HepG2 (cell line): Measurements from ENCODE around the gene PKNOX2. TPM values are rescaled to one million over a fixed set of nuclear protein-coding genes. Genes with fewer than 3 reads are reported as not detected.

Source experiments
- ATAC-seq: fragments of 200-7000 bp; cut with Tn5 transposase; 3 replicates; pipeline ENCODE4 v1.9.1; 2020; ENCODE audit warnings: mild to moderate bottlenecking, moderate library complexity
- BruUV-seq: library from RNA; stranded (reverse); fragments of 400-500 nt; replicated peaks from 2 replicates; lab custom pipeline; 2021; lab: Mats Ljungman, UMichigan
- CTCF ChIA-PET: fragments of 300-600 bp; formaldehyde crosslinking; extraction: SDS; loops from one replicate; lab custom pipeline; 2021; ENCODE audit warnings: low total read pairs, inconsistent platforms, low intra/inter-chr PET ratio; lab: Yijun Ruan, JAX
- POLR2A ChIA-PET: fragments of 350-600 bp; sonication (Branson Sonifier 250); formaldehyde crosslinking; loops from one replicate; lab custom pipeline; 2020; ENCODE audit warnings: antibody characterized with exemption, inconsistent platforms; lab: Yijun Ruan, JAX
- DNase-seq: peaks from one replicate; pipeline ENCODE4 v3.0.0-alpha.2; 2015; ENCODE audit warnings: low spot score
- FAIRE-seq: peaks from 3 replicates; lab custom pipeline; 2011; peaks lifted over from hg19 to GRCh38; lab: Jason Lieb, UNC
- H2AFZ ChIP-seq: one replicate; pipeline ENCODE4 v1.6.1; 2011; ENCODE audit warnings: low read length, inconsistent platforms
- H3K27ac ChIP-seq: fragments of 300-600 bp; 3 replicates; pipeline ENCODE4 v1.8.0; 2011; ENCODE audit warnings: mixed run types, mild to moderate bottlenecking, mixed read lengths, low read length, inconsistent platforms; ENCODE audit not compliant: insufficient read depth; ENCODE audit errors: extremely low read length
- H3K27me3 ChIP-seq, 2 experiments: fragments of 200-600 bp in 1 of 2; 2 replicates in 1 of 2; 3 replicates in 1 of 2; pipeline versions ENCODE4 v1.6.0 to v1.8.0; 2011; ENCODE audit warnings: low read length in 2 of 2, mild to moderate bottlenecking in 2 of 2, moderate library complexity in 2 of 2, inconsistent platforms in 1 of 2; ENCODE audit not compliant: insufficient read depth in 2 of 2, control insufficient read depth in 1 of 2
- H3K36me3 ChIP-seq, 2 experiments: fragments of 200-600 bp in 1 of 2; replicated peaks in 1 of 2; 2 replicates in 1 of 2; 3 replicates in 1 of 2; pipeline versions ENCODE4 v1.5.1 to v1.8.0; 2011; ENCODE audit warnings: low read length in 2 of 2, inconsistent platforms in 1 of 2; ENCODE audit not compliant: insufficient read depth in 2 of 2, control insufficient read depth in 1 of 2
- H3K4me1 ChIP-seq: 2 replicates; pipeline ENCODE4 v1.5.1; 2012; ENCODE audit warnings: low read length, inconsistent platforms; ENCODE audit not compliant: insufficient read depth
- H3K4me2 ChIP-seq: 2 replicates; pipeline ENCODE4 v1.6.0; 2011; ENCODE audit warnings: low read depth, low read length, inconsistent platforms
- H3K4me3 ChIP-seq, 3 experiments: fragments of 200-600 bp in 1 of 3; sonication (generic), shearing (Covaris generic) in 1 of 3; replicated peaks in 1 of 3; 2 replicates each; pipeline ENCODE4 v1.5.1; 2011 to 2016; ENCODE audit warnings: low read length in 3 of 3, inconsistent platforms in 2 of 3, low read depth in 2 of 3, mild to moderate bottlenecking in 2 of 3, control low read depth in 1 of 3, mixed read lengths in 1 of 3; ENCODE audit not compliant: insufficient read depth in 1 of 3
- H3K79me2 ChIP-seq: one replicate; pipeline ENCODE4 v1.6.1; 2011; ENCODE audit warnings: low read length, inconsistent platforms; ENCODE audit not compliant: insufficient read depth
- H3K9ac ChIP-seq: 2 replicates; pipeline ENCODE4 v1.6.0; 2011; ENCODE audit warnings: mild to moderate bottlenecking, low read depth, low read length, inconsistent platforms; ENCODE audit not compliant: insufficient read depth
- H3K9me3 ChIP-seq: 2 replicates; pipeline ENCODE4 v1.5.1; 2012; ENCODE audit warnings: mild to moderate bottlenecking, low read length
- H4K20me1 ChIP-seq: 2 replicates; pipeline ENCODE4 v1.6.0; 2011; ENCODE audit warnings: inconsistent platforms, mild to moderate bottlenecking, low read length, moderate library complexity; ENCODE audit not compliant: insufficient read depth
- DR1 ChIP-seq: sonication (generic); formaldehyde crosslinking; IDR thresholded peaks from 2 replicates; pipeline ENCODE4 v1.8.0; 2021; ENCODE audit warnings: mild to moderate bottlenecking, missing genetic modification reagents, inconsistent platforms
- NCOA2 ChIP-seq: sonication (generic); formaldehyde crosslinking; IDR thresholded peaks from 2 replicates; pipeline ENCODE4 v1.8.0; 2022; ENCODE audit warnings: inconsistent platforms
- RARA ChIP-seq: IDR thresholded peaks from 2 replicates; pipeline ENCODE4 v1.6.1; 2016; ENCODE audit warnings: missing genetic modification reagents, missing compliant biosample characterization
- RBAK ChIP-seq: sonication (generic); formaldehyde crosslinking; IDR thresholded peaks from 2 replicates; pipeline ENCODE4 v1.5.1; 2020; ENCODE audit warnings: mild to moderate bottlenecking, missing genetic modification reagents
- SOX13 ChIP-seq, 3 experiments: fragments of 450-650 bp in 1 of 3; sonication (generic) in 1 of 3; formaldehyde crosslinking in 1 of 3; IDR thresholded peaks in 2 of 3; conservative IDR thresholded peaks in 1 of 3; 2 replicates each; pipeline versions ENCODE4 v1.5.0 to v1.6.1; 2016 to 2020; ENCODE audit warnings: antibody characterized with exemption in 1 of 3, mild to moderate bottlenecking in 1 of 3, missing compliant biosample characterization in 1 of 3, missing genetic modification reagents in 1 of 3, moderate library complexity in 1 of 3
- SOX5 ChIP-seq: IDR thresholded peaks from 2 replicates; pipeline ENCODE4 v1.6.1; 2016; ENCODE audit warnings: borderline replicate concordance
- TEAD3 ChIP-seq: optimal IDR thresholded peaks from 2 replicates; pipeline ENCODE3; 2016; ENCODE audit warnings: borderline replicate concordance
- TIGD3 ChIP-seq: sonication (generic); formaldehyde crosslinking; IDR thresholded peaks from 2 replicates; pipeline ENCODE4 v1.5.1; 2020; ENCODE audit warnings: mild to moderate bottlenecking, missing genetic modification reagents, borderline replicate concordance
- ZFP36L2 ChIP-seq: sonication (generic); formaldehyde crosslinking; IDR thresholded peaks from 2 replicates; pipeline ENCODE4 v1.4.0; 2020; ENCODE audit warnings: missing genetic modification reagents
- ZNF563 ChIP-seq: sonication (generic); formaldehyde crosslinking; IDR thresholded peaks from 2 replicates; pipeline ENCODE4 v1.8.0; 2022; ENCODE audit warnings: mild to moderate bottlenecking, moderate library complexity, missing genetic modification reagents
- ZNF660 ChIP-seq: sonication (generic); formaldehyde crosslinking; IDR thresholded peaks from 2 replicates; pipeline ENCODE4 v1.5.1; 2020; ENCODE audit warnings: mild to moderate bottlenecking, low read depth, missing genetic modification reagents, borderline replicate concordance
- WGBS: methylation state at CpG from one replicate; pipeline ENCODE4 v1.1.6; 2017; ENCODE audit warnings: low lambda C conversion rate; 5-methylcytosine and 5-hydroxymethylcytosine counted together
- in situ Hi-C: cut with HindIII; loops from 2 replicates; pipeline ENCODE4 v1.10.0; 2017; ENCODE audit warnings: low pct_unique_long_range_greater_than_20kb; ENCODE audit not compliant: extremely low pct_ligation_motif_present
- intact Hi-C: fragments of 100-400 bp; cut with micrococcal nuclease; formaldehyde crosslinking; loops from one replicate; pipeline ENCODE4 v1.10.0; 2022; ENCODE audit not compliant: unreplicated experiment
- polyA plus RNA-seq, 8 experiments: library from polyadenylated mRNA; depleted of rRNA in 3 of 8; stranded (reverse) in 7 of 8; unstranded in 1 of 8; fragments of >200 nt; fragmentation: Illumina TruSeq in 4 of 8; extraction: Trizol in 4 of 8; gene quantifications; 2 replicates each; pipeline versions ENCODE4 v1.2.1 to v1.2.3, GENCODE V29; 2011 to 2016; ENCODE audit warnings: low read depth in 4 of 8, missing spikeins in 1 of 8, mixed read lengths in 1 of 8; ENCODE audit not compliant: insufficient read depth in 1 of 8
- total RNA-seq, 5 experiments: library from RNA; depleted of rRNA; stranded (reverse); fragments of >200 nt; fragmentation: Illumina TruSeq; extraction: Trizol; gene quantifications; 2 replicates each; pipeline ENCODE4 v1.2.3, GENCODE V29; 2016; ENCODE audit warnings: low read depth in 1 of 5

Gene PKNOX2
- total and polyA plus RNA-seq, 2 of the 13 experiments (the other 11 are each of a cell fraction or from before 2014, with no cell fraction given) = not detected

- WGBS = 25% methylated on average over 3 of the region's 3 CpGs
- TF ChIP-seq ZNF563 (CRISPR knock-in tag) = no peak
- TF ChIP-seq RARA (CRISPR knock-in tag) = no peak
- TF ChIP-seq RBAK (CRISPR knock-in tag) = no peak
- no peak for TF ChIP-seq SOX13 (IDR thresholded peaks at IDR 0.05)
- TF ChIP-seq SOX13 (CRISPR knock-in tag; conservative IDR thresholded peaks at IDR 0.05 in 1 of 2, IDR thresholded peaks at IDR 0.05 in 1 of 2) = no peak
- TF ChIP-seq ZNF660 (CRISPR knock-in tag) = no peak
- no peak for TF ChIP-seq ZFP36L2 (CRISPR knock-in tag)
- no peak for TF ChIP-seq DR1
- TF ChIP-seq SOX5 (CRISPR knock-in tag) = no peak
- TF ChIP-seq TEAD3 (CRISPR knock-in tag) = no peak
- no peak for TF ChIP-seq NCOA2 (CRISPR knock-in tag)
- no peak for TF ChIP-seq TIGD3 (CRISPR knock-in tag)
- Histone ChIP-seq H4K20me1 (no peaks in the 10 kb centered on the region), H3K4me3 (no peak overlapping the region), H3K4me1 (peaks cover 14% of the 10 kb centered on the region), H3K9ac (no peak overlapping the region), H3K79me2 (no peaks in the 10 kb centered on the region), H3K36me3 (no peaks in the 10 kb centered on the region), H3K9me3 (no peaks in the 10 kb centered on the region), H3K27me3 (no peaks in the 10 kb centered on the region; a peak in 1 of 5 replicates), H3K27ac (no peak overlapping the region), H3K4me2 (no peak overlapping the region), H2AFZ (no peak overlapping the region)
- DNase-seq (no peak), FAIRE-seq (no peak), ATAC-seq (no peak)
- intact Hi-C loops = no loop called here
- POLR2A ChIA-PET = no interaction called here
- CTCF ChIA-PET = no interaction called here
- BruUV-seq = no TSS peak
- in situ Hi-C loops = no loop called here
Measured at GRCh38 chr11:125448136-125448535, 283.6 kb downstream of the PKNOX2 start.
